Measurements from ENCODE around the gene CCIN.
"Not testable (repeated sequence)": the region's sequence is repeated elsewhere in the genome, so short reads cannot be mapped to it uniquely, and the experiment has no call there.

Gene CCIN

GRCh38 chr9:36169166-36169565 lies at the start of gene CCIN:
TSS of gene CCIN (plus strand) at chr9:36169388. CDS start at chr9:36169503, 115 bp downstream.
- no peak for DNase-seq

- DNase-seq, result no peak
These were observed 49.7 kb upstream of the CCIN start for GRCh38 chr9:36119476-36119875.

GRCh38 chr9:36120705-36121104 lies 48.5 kb upstream of the CCIN start:
- no peak for DNase-seq

- no peak for DNase-seq
These were observed 47.2 kb upstream of the CCIN start for GRCh38 chr9:36121971-36122370.

- DNase-seq, result no peak
These were observed 45.7 kb upstream of the CCIN start for GRCh38 chr9:36123515-36123914.

GRCh38 chr9:36125062-36125855 lies 43.9 kb upstream of the CCIN start:
- no peak for DNase-seq

GRCh38 chr9:36126016-36126730 lies 43.0 kb upstream of the CCIN start:
- no peak for DNase-seq

- DNase-seq, result no peak
These were observed 41.4 kb upstream of the CCIN start for GRCh38 chr9:36127652-36128244.

GRCh38 chr9:36128349-36128748 lies 40.8 kb upstream of the CCIN start:
- no peak for DNase-seq

GRCh38 chr9:36129139-36129538 lies 40.0 kb upstream of the CCIN start:
- no peak for DNase-seq

GRCh38 chr9:36131666-36132065 lies 37.5 kb upstream of the CCIN start:
- DNase-seq, result not testable (repeated sequence)

GRCh38 chr9:36132086-36132485 lies 37.1 kb upstream of the CCIN start:
- DNase-seq, result no peak

GRCh38 chr9:36134761-36135505 lies 34.3 kb upstream of the CCIN start:
- no peak for DNase-seq

- no peak for DNase-seq
These were observed 33.4 kb upstream of the CCIN start for GRCh38 chr9:36135741-36136271.

- peak; percentile 59 for DNase-seq
These were observed 32.8 kb upstream of the CCIN start, which contains the start of gene GLIPR2 for GRCh38 chr9:36136272-36136893. TSS of gene GLIPR2 (plus strand) at chr9:36136733. CDS start at chr9:36136779, 46 bp downstream.

- no peak for DNase-seq
These were observed 32.2 kb upstream of the CCIN start for GRCh38 chr9:36136894-36137391.

- no peak for DNase-seq
These were observed 31.7 kb upstream of the CCIN start for GRCh38 chr9:36137392-36138004.

GRCh38 chr9:36138496-36138895 lies 30.7 kb upstream of the CCIN start:
- no peak for DNase-seq

- DNase-seq, result no peak
These were observed 30.3 kb upstream of the CCIN start for GRCh38 chr9:36138901-36139300.

GRCh38 chr9:36140086-36141084 lies 28.8 kb upstream of the CCIN start:
- DNase-seq, result no peak

All from KG1 (cell line).